SK-N-SH treated with all-trans-retinoic acid at 6 μM for 48 hours (cell line): Measurements from ENCODE around the gene CCT7.

Experiments
- ARNTL ChIP-seq: fragments of 450-650 bp; formaldehyde crosslinking; IDR thresholded peaks from 2 replicates; pipeline ENCODE4 v1.5.0; 2020; ENCODE audit warnings: low read depth, mild to moderate bottlenecking, moderate library complexity, borderline replicate concordance
- CSDC2 ChIP-seq: fragments of 250-450 bp; sonication (Bioruptor Pico); IDR thresholded peaks from 2 replicates; pipeline ENCODE4 v1.5.0; 2020; ENCODE audit warnings: mild to moderate bottlenecking, moderate library complexity
- ISL1 ChIP-seq: fragments of 250-450 bp; sonication (Bioruptor Pico); IDR thresholded peaks from 2 replicates; pipeline ENCODE4 v2.1.2; 2022; ENCODE audit warnings: mild to moderate bottlenecking, moderate library complexity
- RARB ChIP-seq: fragments of 250-450 bp; sonication (Bioruptor Pico); IDR thresholded peaks from 2 replicates; pipeline ENCODE4 v1.8.0; 2021; ENCODE audit warnings: mild to moderate bottlenecking, moderate library complexity
- TCF4 ChIP-seq: fragments of 250-450 bp; sonication (Bioruptor Pico); IDR thresholded peaks from 2 replicates; pipeline ENCODE4 v1.8.0; 2021; ENCODE audit warnings: mild to moderate bottlenecking, moderate library complexity, borderline replicate concordance
- ZFP30 ChIP-seq: fragments of 450-650 bp; formaldehyde crosslinking; IDR thresholded peaks from 2 replicates; pipeline ENCODE4 v1.5.0; 2022; ENCODE audit warnings: mild to moderate bottlenecking, moderate library complexity
- ZNF565 ChIP-seq: fragments of 450-650 bp; formaldehyde crosslinking; conservative IDR thresholded peaks from 2 replicates; pipeline ENCODE4 v1.5.0; 2020; ENCODE audit warnings: low read depth, mild to moderate bottlenecking, moderate library complexity
- ZNF8 ChIP-seq: fragments of 450-650 bp; formaldehyde crosslinking; IDR thresholded peaks from 2 replicates; pipeline ENCODE4 v1.5.0; 2020; ENCODE audit warnings: mild to moderate bottlenecking, moderate library complexity
- TF ChIP-seq, protein P1 (sequence below): fragments of 250-450 bp; sonication (Bioruptor Pico); IDR thresholded peaks from 2 replicates; pipeline ENCODE4 v1.5.1; 2021; ENCODE audit warnings: mild to moderate bottlenecking, moderate library complexity
- TF ChIP-seq, protein P2 (sequence below): fragments of 250-450 bp; sonication (Bioruptor Pico); IDR thresholded peaks from 2 replicates; pipeline ENCODE4 v1.8.0; 2021; ENCODE audit warnings: low read depth, mild to moderate bottlenecking, moderate library complexity, borderline replicate concordance

DNA sequence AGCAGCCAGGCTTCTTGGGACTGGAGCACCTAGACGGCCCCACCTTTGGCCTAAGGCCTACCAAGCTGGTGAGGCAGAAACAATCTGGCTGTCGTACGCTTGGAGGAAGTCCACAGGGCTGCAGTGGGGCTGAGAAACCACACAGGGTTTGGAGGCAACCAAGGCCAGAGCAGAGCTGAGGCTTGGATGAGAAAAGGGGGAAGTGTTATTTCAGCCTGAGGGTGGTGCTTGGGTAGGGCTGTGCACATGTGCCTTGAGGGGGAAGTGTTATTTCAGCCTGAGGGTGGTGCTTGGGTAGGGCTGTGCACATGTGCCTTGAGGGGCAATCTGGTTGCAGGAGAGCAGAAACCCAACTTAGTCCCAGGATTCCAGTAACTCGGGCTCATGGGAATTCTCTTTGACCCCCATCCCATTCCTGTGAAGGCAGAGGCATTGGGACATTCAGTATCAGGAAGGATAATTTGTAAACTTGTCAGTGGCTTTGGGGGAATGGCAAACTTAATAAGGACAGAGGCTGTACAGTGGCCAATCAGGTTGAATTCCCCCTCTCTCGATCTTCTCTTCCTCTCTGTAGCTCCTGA lies 51.1 kb downstream of the CCT7 start:
- no peak for TF ChIP-seq ZNF565 (CRISPR knock-in tag)
- TF ChIP-seq, protein P1, sequence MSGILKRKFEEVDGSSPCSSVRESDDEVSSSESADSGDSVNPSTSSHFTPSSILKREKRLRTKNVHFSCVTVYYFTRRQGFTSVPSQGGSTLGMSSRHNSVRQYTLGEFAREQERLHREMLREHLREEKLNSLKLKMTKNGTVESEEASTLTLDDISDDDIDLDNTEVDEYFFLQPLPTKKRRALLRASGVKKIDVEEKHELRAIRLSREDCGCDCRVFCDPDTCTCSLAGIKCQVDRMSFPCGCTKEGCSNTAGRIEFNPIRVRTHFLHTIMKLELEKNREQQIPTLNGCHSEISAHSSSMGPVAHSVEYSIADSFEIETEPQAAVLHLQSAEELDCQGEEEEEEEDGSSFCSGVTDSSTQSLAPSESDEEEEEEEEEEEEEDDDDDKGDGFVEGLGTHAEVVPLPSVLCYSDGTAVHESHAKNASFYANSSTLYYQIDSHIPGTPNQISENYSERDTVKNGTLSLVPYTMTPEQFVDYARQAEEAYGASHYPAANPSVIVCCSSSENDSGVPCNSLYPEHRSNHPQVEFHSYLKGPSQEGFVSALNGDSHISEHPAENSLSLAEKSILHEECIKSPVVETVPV (CRISPR knock-in tag), result no peak
- no peak for TF ChIP-seq ZNF8 (CRISPR knock-in tag)
- TF ChIP-seq TCF4 (CRISPR knock-in tag), result no peak
- no peak for TF ChIP-seq CSDC2 (CRISPR knock-in tag)
- no peak for TF ChIP-seq ARNTL (CRISPR knock-in tag)
- no peak for TF ChIP-seq ISL1 (CRISPR knock-in tag)
- no peak for TF ChIP-seq RARB (CRISPR knock-in tag)
- no peak for TF ChIP-seq ZFP30 (CRISPR knock-in tag)
- TF ChIP-seq, protein P2, sequence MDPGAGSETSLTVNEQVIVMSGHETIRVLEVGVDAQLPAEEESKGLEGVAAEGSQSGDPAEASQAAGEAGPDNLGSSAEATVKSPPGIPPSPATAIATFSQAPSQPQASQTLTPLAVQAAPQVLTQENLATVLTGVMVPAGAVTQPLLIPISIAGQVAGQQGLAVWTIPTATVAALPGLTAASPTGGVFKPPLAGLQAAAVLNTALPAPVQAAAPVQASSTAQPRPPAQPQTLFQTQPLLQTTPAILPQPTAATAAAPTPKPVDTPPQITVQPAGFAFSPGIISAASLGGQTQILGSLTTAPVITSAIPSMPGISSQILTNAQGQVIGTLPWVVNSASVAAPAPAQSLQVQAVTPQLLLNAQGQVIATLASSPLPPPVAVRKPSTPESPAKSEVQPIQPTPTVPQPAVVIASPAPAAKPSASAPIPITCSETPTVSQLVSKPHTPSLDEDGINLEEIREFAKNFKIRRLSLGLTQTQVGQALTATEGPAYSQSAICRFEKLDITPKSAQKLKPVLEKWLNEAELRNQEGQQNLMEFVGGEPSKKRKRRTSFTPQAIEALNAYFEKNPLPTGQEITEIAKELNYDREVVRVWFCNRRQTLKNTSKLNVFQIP (CRISPR knock-in tag), result no peak
